ELF-1 (cell line): ENCODE measurements around the gene CDH16.

Experiments used
- DNase-seq: peaks from one replicate; pipeline ENCODE4 v3.0.0-alpha.2; 2016; ENCODE audit warnings: low read depth, low spot score

The CDH16 gene

GRCh38 chr16:66927918-66928649 is 9.4 kb upstream of the CDH16 start:
- DNase-seq = no peak

- DNase-seq = peak; percentile 55
Observed at GRCh38 chr16:66926961-66927436, 8.3 kb upstream of the CDH16 start.

- no peak for DNase-seq
Observed at GRCh38 chr16:66926171-66926947, 7.7 kb upstream of the CDH16 start.

GRCh38 chr16:66925322-66925840 is 6.7 kb upstream of the CDH16 start, which contains the start of gene RRAD:
Gene RRAD, minus strand, starts transcription at chr16:66925535. Its CDS starts 356 bp downstream, at chr16:66925179.
- DNase-seq = no peak

- DNase-seq = peak; percentile 46
Observed at GRCh38 chr16:66924527-66925321, 6.0 kb upstream of the CDH16 start.

- DNase-seq = no peak
Observed at GRCh38 chr16:66923866-66924265, 5.2 kb upstream of the CDH16 start.

GRCh38 chr16:66923247-66923731 is 4.6 kb upstream of the CDH16 start:
- no peak for DNase-seq

GRCh38 chr16:66921729-66922450 is 3.2 kb upstream of the CDH16 start:
- no peak for DNase-seq

- DNase-seq = no peak
Observed at GRCh38 chr16:66920924-66921680, 2.4 kb upstream of the CDH16 start.

GRCh38 chr16:66920299-66920590 is 1.6 kb upstream of the CDH16 start:
- DNase-seq = no peak

- DNase-seq = no peak
Observed at GRCh38 chr16:66919569-66920298, 1.0 kb upstream of the CDH16 start.

GRCh38 chr16:66918355-66918754 is 330 bp downstream of the CDH16 start:
- DNase-seq = no peak

GRCh38 chr16:66917741-66918140 is 944 bp downstream of the CDH16 start:
- no peak for DNase-seq

- DNase-seq = no peak
Observed at GRCh38 chr16:66916518-66916917, 2.2 kb downstream of the CDH16 start.

- no peak for DNase-seq
Observed at GRCh38 chr16:66915041-66915440, 3.6 kb downstream of the CDH16 start.

- no peak for DNase-seq
Observed at GRCh38 chr16:66914541-66914940, 4.1 kb downstream of the CDH16 start.

- DNase-seq = no peak
Observed at GRCh38 chr16:66913711-66914110, 5.0 kb downstream of the CDH16 start.

- peak; percentile 42 for DNase-seq
Observed at GRCh38 chr16:66913081-66913480, 5.6 kb downstream of the CDH16 start.

- no peak for DNase-seq
Observed at GRCh38 chr16:66911801-66912200, 6.9 kb downstream of the CDH16 start.

GRCh38 chr16:66911112-66911511 is 7.6 kb downstream of the CDH16 start:
- DNase-seq = no peak
